Measurements from ENCODE around the gene IPMK. TPM values are rescaled to one million over a fixed set of nuclear protein-coding genes. Genes with fewer than 3 reads are reported as not detected.

Gene IPMK
- total and polyA plus RNA-seq, 12 donors, result 0.93 to 5.0 (median 2.6) TPM

DNA sequence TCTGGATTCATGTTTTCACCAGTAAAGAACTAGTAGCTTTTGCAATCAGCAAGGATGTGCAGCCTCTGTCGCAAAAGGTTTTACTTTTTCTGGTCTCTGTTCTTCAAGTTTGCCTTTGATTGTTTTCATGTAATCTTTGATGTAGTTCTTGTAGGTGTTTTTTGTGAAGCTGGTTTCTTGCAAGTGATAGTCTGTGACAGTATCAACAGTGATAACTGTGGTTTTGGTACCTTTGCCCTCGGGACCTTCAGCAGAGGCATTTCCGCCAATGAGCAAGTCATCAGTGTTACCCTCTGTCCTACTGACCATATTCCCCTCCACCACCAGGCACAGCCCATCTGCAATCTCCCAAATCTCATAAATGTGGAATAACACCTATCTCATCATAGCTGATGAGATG is 55.1 kb downstream of the IPMK start:
- no peaks in the 10 kb centered on the region for H3K9me3 ChIP-seq
- 97 to 98% methylated on average over 3 of the region's 3 CpGs for WGBS, 2 donors
- ATAC-seq, result no peak
- no peaks in the 10 kb centered on the region for H3K27me3 ChIP-seq
- peaks cover 0 to 35% (median 0%) of the 10 kb centered on the region in 9 donors for H3K36me3 ChIP-seq
- no peak for DNase-seq
- H3K4me3 ChIP-seq, result no peak overlapping the region
- H3K4me1 ChIP-seq, result peaks cover 0 to 5% (median 0%) of the 10 kb centered on the region in 9 donors
- H3K27ac ChIP-seq, result no peak overlapping the region
- intact Hi-C loops (cut with DNase I), result no loop called here
- TF ChIP-seq, protein P1, sequence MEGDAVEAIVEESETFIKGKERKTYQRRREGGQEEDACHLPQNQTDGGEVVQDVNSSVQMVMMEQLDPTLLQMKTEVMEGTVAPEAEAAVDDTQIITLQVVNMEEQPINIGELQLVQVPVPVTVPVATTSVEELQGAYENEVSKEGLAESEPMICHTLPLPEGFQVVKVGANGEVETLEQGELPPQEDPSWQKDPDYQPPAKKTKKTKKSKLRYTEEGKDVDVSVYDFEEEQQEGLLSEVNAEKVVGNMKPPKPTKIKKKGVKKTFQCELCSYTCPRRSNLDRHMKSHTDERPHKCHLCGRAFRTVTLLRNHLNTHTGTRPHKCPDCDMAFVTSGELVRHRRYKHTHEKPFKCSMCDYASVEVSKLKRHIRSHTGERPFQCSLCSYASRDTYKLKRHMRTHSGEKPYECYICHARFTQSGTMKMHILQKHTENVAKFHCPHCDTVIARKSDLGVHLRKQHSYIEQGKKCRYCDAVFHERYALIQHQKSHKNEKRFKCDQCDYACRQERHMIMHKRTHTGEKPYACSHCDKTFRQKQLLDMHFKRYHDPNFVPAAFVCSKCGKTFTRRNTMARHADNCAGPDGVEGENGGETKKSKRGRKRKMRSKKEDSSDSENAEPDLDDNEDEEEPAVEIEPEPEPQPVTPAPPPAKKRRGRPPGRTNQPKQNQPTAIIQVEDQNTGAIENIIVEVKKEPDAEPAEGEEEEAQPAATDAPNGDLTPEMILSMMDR (IDR thresholded peaks at IDR 0.05), result no peak

DNA sequence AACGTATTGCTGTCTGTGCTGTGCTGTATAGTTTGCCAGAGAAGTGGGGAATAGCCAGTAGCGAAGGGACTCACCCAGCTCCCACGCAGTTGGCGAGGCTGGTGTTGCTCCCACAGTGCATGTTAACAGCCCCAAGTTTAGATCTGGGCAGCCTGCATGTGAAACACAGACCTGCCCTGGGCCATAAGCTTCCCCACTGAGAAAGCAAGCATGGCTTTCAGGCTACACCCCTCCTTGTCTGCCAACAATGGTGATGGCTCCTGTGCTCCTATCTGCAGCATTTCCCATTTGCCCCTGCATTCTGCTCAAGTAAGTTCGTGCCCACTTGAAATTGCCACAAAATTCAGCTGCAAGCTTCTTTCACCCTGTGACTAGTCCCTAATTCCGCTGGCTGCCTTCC is 57.5 kb downstream of the IPMK start:
- Histone ChIP-seq H3K4me1 (peaks cover 0 to 5% (median 0%) of the 10 kb centered on the region in 9 donors), H3K9me3 (no peaks in the 10 kb centered on the region), H3K36me3 (peaks cover 0 to 23% (median 0%) of the 10 kb centered on the region in 9 donors), H3K27ac (no peak overlapping the region), H3K27me3 (no peaks in the 10 kb centered on the region), H3K4me3 (no peak overlapping the region)
- 87 to 88% methylated on average over 6 of the region's 6 CpGs for WGBS, 2 donors
- ATAC-seq (peak in 1 of 8 donors; percentile 21), DNase-seq (no peak)
- intact Hi-C loops (cut with DNase I), result no loop called here
- TF ChIP-seq, protein P1 (IDR thresholded peaks at IDR 0.05), result no peak

DNA sequence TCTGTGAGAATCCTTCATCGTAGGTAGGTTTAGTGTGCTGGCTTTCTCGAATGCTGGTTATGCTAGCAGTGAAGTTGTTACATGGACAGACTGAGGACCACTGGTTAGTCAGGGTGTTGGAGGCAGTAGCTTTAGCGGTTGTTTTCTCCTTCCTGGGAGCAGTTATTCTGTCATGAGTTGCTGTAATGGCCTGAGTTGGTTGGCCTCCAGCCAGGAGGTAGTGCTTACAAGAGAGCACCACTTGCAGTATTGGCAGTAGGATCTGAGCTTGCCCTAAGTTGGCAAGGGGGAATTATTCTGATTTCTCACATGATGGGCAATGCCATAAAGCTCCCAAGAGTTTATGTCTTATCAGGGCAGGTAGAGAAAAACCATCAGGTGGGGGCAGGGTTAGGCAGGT is 58.0 kb downstream of the IPMK start:
- intact Hi-C loops (cut with DNase I), result no loop called here
- Histone ChIP-seq H3K4me3 (no peak overlapping the region), H3K27ac (no peak overlapping the region), H3K36me3 (peaks cover 0 to 23% (median 0%) of the 10 kb centered on the region in 9 donors), H3K4me1 (peaks cover 0 to 5% (median 0%) of the 10 kb centered on the region in 9 donors), H3K9me3 (no peaks in the 10 kb centered on the region), H3K27me3 (no peaks in the 10 kb centered on the region)
- TF ChIP-seq, protein P1 (IDR thresholded peaks at IDR 0.05), result no peak
- WGBS, 2 donors, result 74 to 86% methylated on average over 3 of the region's 3 CpGs
- DNase-seq (peak; percentile 47 to 59), ATAC-seq (peak; percentile 4 to 78 (median 64))

DNA sequence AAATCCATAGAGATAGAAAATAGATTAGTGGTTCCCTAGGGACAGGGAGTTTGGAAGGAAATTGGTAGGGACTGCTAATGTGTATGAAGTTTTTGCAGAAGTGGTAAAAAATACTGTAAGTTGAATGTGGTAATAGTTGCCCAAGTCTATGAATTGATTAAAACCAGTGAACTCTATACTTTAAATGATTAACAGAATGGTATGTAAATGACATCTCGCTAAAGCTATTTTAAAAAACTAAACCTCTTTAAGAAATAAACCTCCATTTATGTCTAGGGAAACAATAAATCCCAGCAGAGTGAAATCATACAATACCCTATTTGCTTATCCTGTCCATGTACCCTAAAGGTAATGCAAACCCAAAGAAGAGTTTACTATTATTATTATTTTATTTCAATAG is 61.4 kb downstream of the IPMK start:
- H3K36me3 ChIP-seq, result peaks cover 0 to 39% (median 0%) of the 10 kb centered on the region in 9 donors
- H3K9me3 ChIP-seq, result no peaks in the 10 kb centered on the region
- intact Hi-C loops (cut with DNase I), result no loop called here
- no peak for ATAC-seq
- WGBS, 2 donors, result 94 to 100% methylated on average over 1 of the region's 1 CpG
- no peak for DNase-seq
- no peaks in the 10 kb centered on the region for H3K27me3 ChIP-seq
- no peak overlapping the region for H3K27ac ChIP-seq
- TF ChIP-seq, protein P1 (IDR thresholded peaks at IDR 0.05), result no peak
- H3K4me1 ChIP-seq, result peaks cover 0 to 5% (median 0%) of the 10 kb centered on the region in 9 donors
- H3K4me3 ChIP-seq, result no peak overlapping the region
